Stimulated activated CD4-positive, alpha-beta T cell treated with anti-CD3 and anti-CD28 coated beads, Interleukin-2, amount 100 ng/mL, for 48 hours (primary cell): ENCODE data around the gene RBM34.

Experiments
- DNase-seq, 2 donors: peaks; one replicate each; pipeline ENCODE4 v3.0.0-alpha.2; 2020

The RBM34 gene

DNA sequence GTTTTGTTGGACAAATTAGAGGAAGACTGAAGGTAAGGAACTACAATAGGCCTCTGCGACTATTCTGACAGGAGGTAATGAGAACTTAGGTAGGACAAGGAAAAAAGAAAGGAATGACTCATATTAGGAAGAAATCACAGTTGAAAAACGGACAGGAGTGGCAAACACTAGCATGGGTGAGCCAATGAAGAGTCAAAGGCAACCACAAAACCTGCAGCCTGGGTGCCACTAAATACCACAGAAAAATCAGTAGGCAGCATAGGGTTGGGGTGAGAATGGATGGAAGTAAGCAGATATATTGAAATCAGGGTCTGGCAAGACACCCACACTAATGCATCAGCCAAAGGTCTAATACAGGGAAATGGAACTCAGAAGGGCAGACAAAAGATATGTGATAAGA is 10.0 kb downstream of the RBM34 start:
- no peak for DNase-seq

GRCh38 chr1:235149824-235150223 is 11.2 kb downstream of the RBM34 start:
- no peak for DNase-seq

DNA sequence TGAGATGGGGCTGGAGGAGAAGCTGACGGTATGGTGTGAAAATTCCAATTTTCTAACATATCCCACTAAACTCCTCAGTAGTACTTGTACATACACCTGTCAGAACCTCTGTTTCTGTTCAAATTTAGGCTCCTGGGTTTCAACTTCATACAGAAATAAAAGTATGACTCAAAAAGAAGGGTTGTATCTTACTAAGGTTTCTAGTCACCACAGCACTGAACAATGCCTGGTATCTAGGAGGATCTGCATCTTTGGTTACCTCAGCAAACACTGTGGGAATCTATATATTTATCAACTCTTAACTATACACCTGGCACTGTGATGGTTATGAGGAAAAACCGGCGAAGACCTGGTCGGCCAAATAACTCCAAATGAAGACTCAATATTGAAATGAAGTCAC is 13.8 kb downstream of the RBM34 start:
- DNase-seq = no peak

GRCh38 chr1:235145639-235146038 is 15.4 kb downstream of the RBM34 start:
- no peak for DNase-seq

GRCh38 chr1:235142991-235143390 is 18.1 kb downstream of the RBM34 start:
- DNase-seq = no peak

- DNase-seq = no peak
Observed at GRCh38 chr1:235139315-235139714, 21.7 kb downstream of the RBM34 start.

DNA sequence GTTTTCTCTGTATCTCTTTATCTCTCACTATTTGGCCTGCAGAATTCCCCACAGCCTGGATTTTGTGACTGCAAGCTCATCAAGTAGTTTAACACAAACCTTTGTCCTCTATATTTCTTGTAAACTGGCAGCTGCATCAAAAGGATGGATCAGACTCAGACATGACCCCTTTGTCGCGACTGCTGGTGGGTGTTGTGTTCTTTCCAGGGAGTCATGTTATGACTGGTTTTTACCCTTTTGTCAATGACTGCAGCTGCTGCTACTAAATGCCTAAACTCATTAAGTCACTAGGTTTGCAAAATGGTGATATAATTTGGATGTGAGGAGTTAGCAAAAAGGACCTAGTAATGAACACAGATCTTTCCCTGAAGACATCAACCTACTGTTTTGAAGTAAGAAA is 22.2 kb downstream of the RBM34 start:
- DNase-seq = no peak

DNA sequence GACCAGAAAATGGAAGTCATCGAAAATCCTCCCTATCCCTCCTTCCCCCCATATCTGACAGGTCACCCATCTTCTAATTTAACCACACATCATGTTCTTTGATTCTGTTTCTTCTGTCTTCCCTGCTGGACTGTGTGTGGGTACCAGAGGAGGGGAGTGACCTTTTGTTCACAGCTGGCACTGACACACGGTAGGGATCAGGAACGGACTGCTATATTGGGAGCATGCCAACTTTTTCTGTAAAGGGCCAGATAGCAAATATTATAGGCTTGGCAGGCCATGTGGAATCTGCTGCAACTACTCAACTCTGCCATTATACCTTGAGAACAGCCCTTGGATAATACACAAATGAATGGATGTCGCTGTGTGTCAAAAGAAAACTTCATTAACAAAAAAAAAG is 24.9 kb downstream of the RBM34 start:
- DNase-seq = no peak

GRCh38 chr1:235134171-235134570 is 26.9 kb downstream of the RBM34 start:
- DNase-seq = no peak

DNA sequence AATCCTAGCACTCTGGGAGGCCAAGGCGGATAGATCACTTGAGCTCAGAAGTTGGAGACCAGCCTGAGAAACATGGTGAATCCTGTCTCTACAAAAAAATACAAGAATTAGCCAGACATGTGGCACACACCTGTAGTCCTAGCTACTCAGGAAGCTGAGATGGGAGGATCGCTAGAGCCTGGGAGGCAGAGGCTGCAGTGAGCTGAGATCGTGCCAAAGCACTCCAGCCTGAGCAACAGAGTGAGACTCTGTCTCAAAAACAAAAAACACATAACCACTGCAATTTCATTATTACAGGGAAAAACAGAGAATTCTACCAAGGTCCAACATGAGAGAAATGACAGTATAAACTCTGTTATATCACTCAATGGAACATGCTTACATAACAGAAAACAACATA is 28.0 kb downstream of the RBM34 start:
- DNase-seq = no peak

DNA sequence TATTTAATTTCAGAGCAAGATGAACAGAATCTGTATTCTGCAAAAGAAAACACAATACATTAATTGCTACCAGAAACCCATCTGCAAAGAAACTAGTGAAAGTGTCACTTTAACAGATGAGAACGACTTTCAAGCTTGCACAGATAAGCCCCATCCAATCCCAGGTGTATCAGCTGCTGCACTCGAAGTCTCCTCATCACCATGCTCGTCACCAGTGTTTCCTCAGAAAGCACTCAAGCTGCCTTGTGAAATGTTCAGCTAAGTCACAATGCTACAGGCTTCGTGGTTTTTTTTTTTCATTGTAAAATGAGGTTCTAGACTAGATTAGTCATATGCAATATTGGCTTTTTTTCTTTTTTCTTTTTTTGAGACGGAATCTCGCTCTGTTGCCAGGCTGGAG is 29.1 kb downstream of the RBM34 start:
- DNase-seq = no peak

DNA sequence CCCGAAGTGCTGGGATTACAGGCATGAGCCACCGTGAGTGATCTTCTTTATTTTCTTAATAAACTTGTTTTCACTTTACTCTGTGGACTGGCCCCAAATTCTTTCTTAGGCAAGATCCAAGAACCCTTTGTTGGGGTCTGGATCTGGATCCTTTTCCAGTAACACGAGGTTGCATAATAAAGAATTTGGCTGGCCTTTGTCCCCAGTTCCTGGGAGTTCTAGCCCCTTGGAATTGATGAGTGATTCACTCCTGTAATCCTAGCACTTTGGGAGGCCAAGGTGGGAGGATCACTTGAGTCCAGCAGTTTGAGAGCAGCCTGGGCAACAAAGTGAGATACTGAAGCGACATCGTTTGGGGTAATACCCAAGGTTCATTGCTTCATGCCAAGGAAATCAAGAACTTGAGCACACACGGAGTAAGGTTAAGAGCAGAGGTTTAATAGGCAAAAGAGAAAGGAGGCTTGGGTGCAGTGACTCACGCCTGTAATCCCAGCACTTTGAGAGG is 30.2 kb downstream of the RBM34 start:
- no peak for DNase-seq

DNA sequence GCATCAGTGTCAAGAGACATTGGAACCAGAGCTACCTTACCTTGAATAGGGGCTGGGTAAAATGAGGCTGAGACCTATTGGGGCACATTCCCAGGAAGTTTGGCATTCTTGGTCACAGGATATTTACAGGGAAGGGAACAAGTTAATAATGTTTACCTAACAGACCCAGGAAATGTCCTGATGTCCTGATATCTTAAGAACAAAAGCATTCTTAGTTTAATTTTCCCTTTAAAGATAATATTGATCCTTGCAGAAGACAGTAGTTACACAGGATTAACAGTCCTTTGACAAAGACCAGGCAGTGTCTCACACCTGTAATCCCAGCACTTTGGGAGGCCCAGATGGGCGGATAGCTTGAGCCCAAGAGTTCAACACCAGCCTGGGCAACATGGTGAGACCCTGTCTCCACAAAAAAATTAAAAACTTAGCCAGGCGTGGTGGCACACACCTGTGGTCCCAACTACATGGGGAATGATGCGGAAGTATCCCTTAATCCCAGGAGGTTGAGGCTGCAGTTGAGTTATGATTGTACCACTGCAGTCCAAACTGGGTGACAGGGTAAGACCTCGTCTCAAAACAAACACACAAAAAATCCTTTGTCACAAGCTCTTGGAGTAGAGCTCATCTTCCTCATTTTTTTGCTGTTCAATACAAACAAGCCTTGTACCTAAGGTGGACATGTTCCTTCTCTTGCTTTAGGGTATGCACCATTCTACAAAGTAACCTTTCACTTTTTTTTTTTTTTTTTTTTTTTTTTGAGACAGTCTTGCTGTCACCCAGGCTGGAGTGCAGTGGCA is 31.1 kb downstream of the RBM34 start:
- DNase-seq = no peak

DNA sequence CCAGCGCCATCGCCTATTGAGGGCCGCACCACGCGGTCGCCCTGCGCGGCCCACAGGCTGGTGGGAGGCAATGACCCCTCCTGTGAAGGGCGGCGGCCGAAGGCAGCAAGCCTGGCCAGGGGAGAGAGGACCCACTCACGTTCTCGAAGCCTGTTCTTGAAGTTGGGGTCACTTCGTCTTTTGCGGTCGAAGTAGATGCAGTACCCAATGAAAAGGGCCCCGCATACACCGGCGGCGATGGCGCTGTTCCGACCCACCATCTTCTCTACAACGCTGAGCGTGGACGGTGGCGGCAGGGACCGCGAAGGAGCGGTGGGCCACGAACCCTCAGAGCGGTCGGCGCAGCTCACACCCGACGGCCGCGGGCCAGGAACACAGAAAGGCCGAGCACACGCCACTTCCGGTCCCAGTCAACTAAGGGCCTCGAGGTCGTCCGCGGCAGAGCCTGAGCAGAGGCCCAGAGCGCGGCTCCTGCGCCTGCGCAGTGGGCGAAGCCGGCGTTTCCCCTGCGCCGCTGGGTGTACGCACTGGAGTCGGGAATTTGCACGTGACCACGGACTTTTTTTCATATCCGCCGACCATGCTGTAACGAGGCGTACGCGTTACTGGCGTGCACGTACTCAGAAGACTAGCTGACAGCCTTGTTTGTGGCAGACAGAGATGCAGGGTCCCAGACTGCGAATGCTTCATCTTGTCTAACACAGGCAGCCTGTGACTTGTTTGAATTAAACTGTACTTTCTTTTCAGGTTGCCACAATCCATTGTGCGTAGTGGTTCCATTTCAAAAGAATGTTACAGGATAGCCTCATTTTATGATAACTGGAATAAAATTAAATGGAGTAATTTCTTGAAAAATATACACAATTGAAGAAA is 32.4 kb downstream of the RBM34 start, which contains the start of gene TOMM20:
TOMM20 (minus strand) TSS at position 382 of the 873 bp plus-strand sequence; CDS start at position 260, 122 bp downstream.
- peak; percentile 92 to 93 for DNase-seq

- no peak for DNase-seq
Observed at GRCh38 chr1:235127732-235128455, 33.2 kb downstream of the RBM34 start.

GRCh38 chr1:235127203-235127602 is 33.8 kb downstream of the RBM34 start:
- DNase-seq = no peak

DNA sequence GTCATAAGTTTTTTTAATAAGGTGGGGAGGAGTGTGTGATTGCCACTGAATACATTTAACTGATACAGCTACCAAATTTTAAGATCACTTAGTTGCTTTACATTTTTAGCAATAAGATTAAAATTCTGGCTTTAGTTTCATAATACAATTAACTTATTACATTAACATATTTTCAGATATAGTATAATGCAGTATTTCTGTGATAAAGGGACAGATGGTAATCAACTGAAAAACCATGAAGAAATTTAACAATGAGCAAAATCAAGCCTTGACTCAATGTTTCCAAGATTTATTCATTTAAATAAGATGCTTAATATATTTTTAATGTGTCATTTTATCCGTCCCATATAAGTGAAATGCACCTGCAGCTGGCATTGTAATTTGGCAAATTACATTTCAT is 36.4 kb downstream of the RBM34 start:
- no peak for DNase-seq

- no peak for DNase-seq
Observed at GRCh38 chr1:235124111-235124510, 36.9 kb downstream of the RBM34 start.

GRCh38 chr1:235122348-235122747 is 38.7 kb downstream of the RBM34 start:
- no peak for DNase-seq

DNA sequence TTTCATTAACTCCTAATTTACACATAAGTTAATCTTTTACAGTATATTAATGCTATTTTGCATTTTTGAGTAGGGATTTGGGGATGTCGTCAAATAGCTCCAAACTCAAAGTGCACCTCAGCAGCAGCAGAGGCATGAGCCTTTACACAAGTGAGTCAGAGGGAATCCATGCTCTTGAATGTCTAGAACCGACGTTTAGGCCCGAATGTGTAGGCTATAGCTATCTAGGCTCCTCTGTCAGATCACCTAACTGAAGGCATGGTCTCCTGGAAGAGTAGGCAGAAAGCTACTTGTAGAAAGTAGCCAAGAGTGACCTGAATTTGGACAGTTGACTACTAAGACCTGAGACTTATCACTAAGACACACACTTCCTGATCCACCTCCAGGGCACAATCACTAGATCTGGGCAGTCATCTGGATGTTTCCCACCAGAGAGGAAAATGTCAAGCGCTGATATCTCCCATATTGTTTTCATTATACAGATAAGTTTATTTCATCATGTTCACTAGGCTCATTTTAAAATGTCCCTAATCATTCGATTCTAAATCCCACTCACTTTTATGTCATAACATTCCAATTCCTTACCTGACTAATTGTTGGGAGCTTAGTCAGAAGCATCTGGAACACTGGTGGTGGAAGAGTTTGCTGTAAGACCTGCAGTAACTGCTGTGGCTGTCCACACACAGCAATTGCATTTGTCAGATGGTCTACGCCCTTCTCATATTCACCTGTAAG is 47.7 kb downstream of the RBM34 start:
- no peak for DNase-seq

GRCh38 chr1:235112297-235113182 is 48.5 kb downstream of the RBM34 start:
- no peak for DNase-seq
